Stomach (tissue), 4 donors: ENCODE data around the gene SLC26A9.

ENCODE experiments used
- POLR2A ChIP-seq, 4 donors: fragments of 450-650 bp; IDR thresholded peaks; one replicate each; pipeline ENCODE4 v1.6.1; 2016; ENCODE audit warnings: antibody characterized with exemption in 4 of 4, control low read depth in 2 of 4, mild to moderate bottlenecking in 1 of 4, moderate library complexity in 1 of 4
- TF ChIP-seq, protein P1 (sequence below), 7 experiments: fragments of 450-650 bp in 4 of 7; fragments of 200-600 bp in 3 of 7; sonication (generic) in 3 of 7; IDR thresholded peaks; one replicate each; pipeline ENCODE4 v1.5.1; 2016 to 2019; ENCODE audit warnings: antibody characterized with exemption in 7 of 7, control low read depth in 2 of 7, mild to moderate bottlenecking in 1 of 7

GRCh38 chr1:205926636-205927035 lies 16.6 kb downstream of the SLC26A9 start:
- TF ChIP-seq, protein P1, sequence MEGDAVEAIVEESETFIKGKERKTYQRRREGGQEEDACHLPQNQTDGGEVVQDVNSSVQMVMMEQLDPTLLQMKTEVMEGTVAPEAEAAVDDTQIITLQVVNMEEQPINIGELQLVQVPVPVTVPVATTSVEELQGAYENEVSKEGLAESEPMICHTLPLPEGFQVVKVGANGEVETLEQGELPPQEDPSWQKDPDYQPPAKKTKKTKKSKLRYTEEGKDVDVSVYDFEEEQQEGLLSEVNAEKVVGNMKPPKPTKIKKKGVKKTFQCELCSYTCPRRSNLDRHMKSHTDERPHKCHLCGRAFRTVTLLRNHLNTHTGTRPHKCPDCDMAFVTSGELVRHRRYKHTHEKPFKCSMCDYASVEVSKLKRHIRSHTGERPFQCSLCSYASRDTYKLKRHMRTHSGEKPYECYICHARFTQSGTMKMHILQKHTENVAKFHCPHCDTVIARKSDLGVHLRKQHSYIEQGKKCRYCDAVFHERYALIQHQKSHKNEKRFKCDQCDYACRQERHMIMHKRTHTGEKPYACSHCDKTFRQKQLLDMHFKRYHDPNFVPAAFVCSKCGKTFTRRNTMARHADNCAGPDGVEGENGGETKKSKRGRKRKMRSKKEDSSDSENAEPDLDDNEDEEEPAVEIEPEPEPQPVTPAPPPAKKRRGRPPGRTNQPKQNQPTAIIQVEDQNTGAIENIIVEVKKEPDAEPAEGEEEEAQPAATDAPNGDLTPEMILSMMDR (IDR thresholded peaks at IDR 0.05), result no peak
- TF ChIP-seq POLR2A (IDR thresholded peaks at IDR 0.05), result no peak
